ENCODE results near the gene C7. TPM values are rescaled to one million over a fixed set of nuclear protein-coding genes. Genes with fewer than 3 reads are reported as not detected.
A peak's percentile ranks its signal among the peaks of the same experiment; 100 is the strongest.

C7 gene
- total and polyA plus RNA-seq, 12 donors, result 442 to 4,123 (median 1,249) TPM

DNA sequence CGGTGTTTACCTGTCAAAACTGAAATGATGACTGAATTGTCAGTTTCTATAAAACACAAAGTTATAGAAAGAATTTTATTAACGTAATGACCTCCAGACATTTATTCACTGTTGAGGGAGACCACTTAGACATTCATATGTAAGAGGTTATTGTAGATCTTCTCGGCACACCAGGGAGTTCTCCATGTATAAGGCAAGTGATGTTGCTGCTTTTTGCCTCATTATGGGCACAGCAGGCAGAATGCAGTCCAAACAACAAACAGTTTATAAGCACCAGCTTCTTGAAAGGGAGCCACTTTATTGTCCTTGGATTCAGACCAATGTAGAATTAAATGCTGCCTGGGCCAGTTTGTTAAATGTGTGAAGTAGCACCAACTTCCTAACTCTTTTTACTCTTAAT, 66.7 kb downstream of the C7 start:
- Histone ChIP-seq H3K4me3 (no peak overlapping the region), H3K36me3 (replicated peaks in 1 of 2) (peaks cover 0 to 29% of the 10 kb centered on the region in 2 donors), H3K4me1 (replicated peaks in 1 of 2) (peaks cover 0 to 9% of the 10 kb centered on the region in 2 donors), H3K27ac (no peak overlapping the region), H3K9me3 (replicated peaks in 1 of 3) (no peaks in the 10 kb centered on the region), H3K27me3 (no peaks in the 10 kb centered on the region)
- DNase-seq, result no peak
- no peak for TF ChIP-seq POLR2A (IDR thresholded peaks at IDR 0.05)
- intact Hi-C loops (cut with DNase I), result no loop called here
- WGBS, 4 donors, result 74 to 85% (median 82%) methylated on average over 3 of the region's 3 CpGs

DNA sequence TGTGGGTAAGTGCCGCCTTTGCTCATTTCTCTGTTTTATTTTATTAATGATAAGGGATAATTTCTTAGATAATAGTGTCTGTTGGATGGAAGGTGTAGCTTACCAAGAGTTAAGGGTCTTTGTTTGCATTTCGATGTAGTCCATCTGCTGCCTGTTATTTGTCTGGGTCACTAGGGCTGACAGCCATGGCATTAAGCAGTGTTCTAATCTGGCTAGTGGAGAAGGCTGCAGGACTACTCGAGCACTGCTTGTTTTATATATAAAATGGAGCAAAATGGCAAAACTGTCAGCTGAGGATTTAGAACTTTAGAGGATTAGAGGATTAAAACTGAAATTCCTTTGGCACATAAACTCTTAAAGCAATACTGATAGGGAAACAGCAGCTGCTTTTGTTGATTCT, 67.5 kb downstream of the C7 start:
- DNase-seq, result no peak
- intact Hi-C loops (cut with DNase I), result no loop called here
- 53 to 79% (median 71%) methylated on average over 3 of the region's 3 CpGs for WGBS, 4 donors
- Histone ChIP-seq H3K4me3 (no peak overlapping the region), H3K9me3 (replicated peaks in 1 of 3) (no peaks in the 10 kb centered on the region), H3K27ac (no peak overlapping the region), H3K4me1 (replicated peaks in 1 of 2) (peaks cover 0 to 9% of the 10 kb centered on the region in 2 donors), H3K36me3 (replicated peaks in 1 of 2) (peaks cover 0 to 29% of the 10 kb centered on the region in 2 donors), H3K27me3 (no peaks in the 10 kb centered on the region)
- TF ChIP-seq POLR2A (IDR thresholded peaks at IDR 0.05), result no peak
- TF ChIP-seq, protein P1, sequence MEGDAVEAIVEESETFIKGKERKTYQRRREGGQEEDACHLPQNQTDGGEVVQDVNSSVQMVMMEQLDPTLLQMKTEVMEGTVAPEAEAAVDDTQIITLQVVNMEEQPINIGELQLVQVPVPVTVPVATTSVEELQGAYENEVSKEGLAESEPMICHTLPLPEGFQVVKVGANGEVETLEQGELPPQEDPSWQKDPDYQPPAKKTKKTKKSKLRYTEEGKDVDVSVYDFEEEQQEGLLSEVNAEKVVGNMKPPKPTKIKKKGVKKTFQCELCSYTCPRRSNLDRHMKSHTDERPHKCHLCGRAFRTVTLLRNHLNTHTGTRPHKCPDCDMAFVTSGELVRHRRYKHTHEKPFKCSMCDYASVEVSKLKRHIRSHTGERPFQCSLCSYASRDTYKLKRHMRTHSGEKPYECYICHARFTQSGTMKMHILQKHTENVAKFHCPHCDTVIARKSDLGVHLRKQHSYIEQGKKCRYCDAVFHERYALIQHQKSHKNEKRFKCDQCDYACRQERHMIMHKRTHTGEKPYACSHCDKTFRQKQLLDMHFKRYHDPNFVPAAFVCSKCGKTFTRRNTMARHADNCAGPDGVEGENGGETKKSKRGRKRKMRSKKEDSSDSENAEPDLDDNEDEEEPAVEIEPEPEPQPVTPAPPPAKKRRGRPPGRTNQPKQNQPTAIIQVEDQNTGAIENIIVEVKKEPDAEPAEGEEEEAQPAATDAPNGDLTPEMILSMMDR (IDR thresholded peaks at IDR 0.05), result no peak

DNA sequence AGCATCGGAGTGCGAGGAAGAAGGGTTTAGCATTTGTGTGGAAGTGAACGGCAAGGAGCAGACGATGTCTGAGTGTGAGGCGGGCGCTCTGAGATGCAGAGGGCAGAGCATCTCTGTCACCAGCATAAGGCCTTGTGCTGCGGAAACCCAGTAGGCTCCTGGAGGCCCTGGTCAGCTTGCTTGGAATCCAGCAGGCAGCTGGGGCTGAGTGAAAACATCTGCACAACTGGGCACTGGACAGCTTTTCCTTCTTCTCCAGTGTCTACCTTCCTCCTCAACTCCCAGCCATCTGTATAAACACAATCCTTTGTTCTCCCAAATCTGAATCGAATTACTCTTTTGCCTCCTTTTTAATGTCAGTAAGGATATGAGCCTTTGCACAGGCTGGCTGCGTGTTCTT, 72.1 kb downstream of the C7 start:
- intact Hi-C loops (cut with DNase I), result no loop called here
- Histone ChIP-seq H3K36me3 (replicated peaks in 1 of 2) (peaks cover 0 to 24% of the 10 kb centered on the region in 2 donors), H3K27me3 (no peaks in the 10 kb centered on the region), H3K4me1 (replicated peaks in 1 of 2) (no peaks in the 10 kb centered on the region), H3K27ac (peak overlapping the region in 1 of 5 donors; percentile 7), H3K9me3 (replicated peaks in 1 of 3) (no peaks in the 10 kb centered on the region), H3K4me3 (no peak overlapping the region)
- DNase-seq, result no peak
- 87 to 96% (median 94%) methylated on average over 9 of the region's 9 CpGs for WGBS, 4 donors
- TF ChIP-seq, protein P1 (IDR thresholded peaks at IDR 0.05), result no peak
- no peak for TF ChIP-seq POLR2A (IDR thresholded peaks at IDR 0.05)

DNA sequence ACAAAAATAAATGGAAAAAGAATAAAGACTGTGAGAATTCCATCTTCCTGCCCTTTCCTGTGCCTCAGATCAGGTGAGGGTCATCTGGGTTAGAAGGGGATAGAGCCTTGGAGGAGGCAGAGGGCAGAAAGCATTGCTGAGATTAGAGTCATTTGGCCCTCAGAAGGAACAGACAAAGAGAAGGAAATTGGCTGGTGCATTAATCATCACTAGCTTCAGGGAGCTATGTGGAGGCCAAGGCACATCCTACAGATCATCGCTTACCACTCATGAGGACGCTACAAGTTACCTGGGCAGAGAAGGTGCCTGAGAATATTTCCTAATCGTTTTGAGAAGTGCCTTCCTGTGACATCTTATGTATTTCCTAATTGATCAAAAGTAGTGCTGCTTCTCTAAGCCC, 74.5 kb downstream of the C7 start:
- Histone ChIP-seq H3K9me3 (replicated peaks in 1 of 3) (no peaks in the 10 kb centered on the region), H3K27ac (no peak overlapping the region), H3K36me3 (replicated peaks in 1 of 2) (peaks cover 0 to 15% of the 10 kb centered on the region in 2 donors), H3K4me3 (no peak overlapping the region), H3K4me1 (replicated peaks in 1 of 2) (no peaks in the 10 kb centered on the region), H3K27me3 (no peaks in the 10 kb centered on the region)
- intact Hi-C loops (cut with DNase I), result no loop called here
- WGBS, 4 donors, result 79 to 89% (median 85%) methylated on average over 3 of the region's 3 CpGs
- no peak for DNase-seq
- TF ChIP-seq, protein P1 (IDR thresholded peaks at IDR 0.05), result no peak
- TF ChIP-seq POLR2A (IDR thresholded peaks at IDR 0.05), result no peak

DNA sequence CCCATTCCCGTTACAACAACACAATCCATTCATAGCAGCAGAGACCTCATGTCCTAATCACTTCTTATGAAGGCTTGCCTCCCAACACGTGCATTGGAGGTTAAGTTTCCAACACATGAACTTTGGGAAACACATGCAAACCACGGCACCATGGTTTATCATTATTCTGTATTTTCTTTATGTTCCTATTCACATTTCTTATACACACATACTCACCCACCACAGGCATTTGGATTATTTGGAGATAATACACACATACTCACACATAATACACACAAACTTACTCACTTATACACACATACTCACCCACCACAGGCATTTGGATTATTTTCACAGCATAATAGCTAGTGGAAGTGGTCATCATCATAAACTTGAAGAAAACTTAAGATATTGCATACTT, 75.6 kb downstream of the C7 start:
- DNase-seq, result no peak
- H3K4me3 ChIP-seq, result no peak overlapping the region
- intact Hi-C loops (cut with DNase I), result no loop called here
- peaks cover 0 to 7% of the 10 kb centered on the region in 2 donors for H3K4me1 ChIP-seq (replicated peaks in 1 of 2)
- TF ChIP-seq POLR2A (IDR thresholded peaks at IDR 0.05), result no peak
- TF ChIP-seq, protein P1 (IDR thresholded peaks at IDR 0.05), result no peak
- 87 to 96% (median 92%) methylated on average over 3 of the region's 3 CpGs for WGBS, 4 donors
- H3K27me3 ChIP-seq, result no peaks in the 10 kb centered on the region
- peaks cover 0 to 7% of the 10 kb centered on the region in 2 donors for H3K36me3 ChIP-seq (replicated peaks in 1 of 2)
- H3K27ac ChIP-seq, result no peak overlapping the region
- H3K9me3 ChIP-seq (replicated peaks in 1 of 3), result no peaks in the 10 kb centered on the region

Measured in adrenal gland (tissue), 12 donors.